CD14-positive monocyte (primary cell): Measurements from ENCODE around the gene SYT2. TPM values are rescaled to one million over a fixed set of nuclear protein-coding genes. Genes with fewer than 3 reads are reported as not detected.

Experiments used
- DNase-seq, 3 donors: peaks; one replicate each; pipeline ENCODE4 v3.0.0-alpha.2; 2011 to 2022
- H2AFZ ChIP-seq: 2 replicates; pipeline ENCODE4 v1.6.0; 2012; ENCODE audit warnings: mild to moderate bottlenecking, low read depth, low read length, inconsistent platforms; ENCODE audit not compliant: insufficient read depth, poor library complexity, severe bottlenecking
- H3K27ac ChIP-seq, 2 donors: 1 replicate in 1 of 2; 2 replicates in 1 of 2; pipeline ENCODE4 v1.5.1; 2012 to 2013; ENCODE audit warnings: low read length in 2 of 2, control low read depth in 1 of 2, inconsistent platforms in 1 of 2, low read depth in 1 of 2, mild to moderate bottlenecking in 1 of 2
- H3K27me3 ChIP-seq, 2 donors: one replicate each; pipeline versions ENCODE4 v1.6.0 to v1.6.1; 2011 to 2013; ENCODE audit warnings: low read length in 2 of 2; ENCODE audit not compliant: control insufficient read depth in 2 of 2, insufficient read depth in 2 of 2
- H3K36me3 ChIP-seq, 2 donors: replicated peaks in 1 of 2; 1 replicate in 1 of 2; 2 replicates in 1 of 2; pipeline versions ENCODE4 v1.5.1 to v1.6.1; 2012 to 2013; ENCODE audit warnings: low read length in 2 of 2, control low read depth in 1 of 2, inconsistent platforms in 1 of 2, mild to moderate bottlenecking in 1 of 2; ENCODE audit not compliant: insufficient read depth in 2 of 2, control insufficient read depth in 1 of 2
- H3K4me1 ChIP-seq, 2 donors: 1 replicate in 1 of 2; 2 replicates in 1 of 2; pipeline versions ENCODE4 v1.5.1 to v1.6.1; 2012 to 2013; ENCODE audit warnings: low read length in 2 of 2, control low read depth in 1 of 2, inconsistent platforms in 1 of 2, mild to moderate bottlenecking in 1 of 2, moderate library complexity in 1 of 2; ENCODE audit not compliant: insufficient read depth in 2 of 2, control insufficient read depth in 1 of 2
- H3K4me2 ChIP-seq: replicated peaks from 2 replicates; pipeline ENCODE3; 2012; ENCODE audit warnings: low read length, moderate library complexity, mild to moderate bottlenecking; ENCODE audit not compliant: poor library complexity, severe bottlenecking; ENCODE audit errors: extremely low read depth
- H3K4me3 ChIP-seq, 3 experiments: fragments of 200-600 bp in 1 of 3; sonication (generic) in 1 of 3; replicated peaks in 1 of 3; 1 replicate in 2 of 3; 2 replicates in 1 of 3; pipeline ENCODE4 v1.5.1; 2011 to 2013; ENCODE audit warnings: low read length in 3 of 3, mild to moderate bottlenecking in 3 of 3, control low read depth in 2 of 3, low read depth in 2 of 3, inconsistent platforms in 1 of 3, moderate library complexity in 1 of 3
- H3K79me2 ChIP-seq: 2 replicates; pipeline ENCODE4 v1.6.0; 2012; ENCODE audit warnings: mild to moderate bottlenecking, control low read depth, inconsistent platforms, low read length, moderate library complexity; ENCODE audit not compliant: insufficient read depth
- H3K9ac ChIP-seq: 2 replicates; pipeline ENCODE4 v1.6.0; 2017; ENCODE audit warnings: low read length, mild to moderate bottlenecking; ENCODE audit not compliant: insufficient read depth, poor library complexity, severe bottlenecking
- H3K9me3 ChIP-seq, 2 donors: replicated peaks in 1 of 2; 1 replicate in 1 of 2; 2 replicates in 1 of 2; pipeline versions ENCODE4 v1.5.1 to v1.6.1; 2012 to 2013; ENCODE audit warnings: low read length in 2 of 2, control low read depth in 1 of 2; ENCODE audit not compliant: control insufficient read depth in 1 of 2, insufficient read depth in 1 of 2
- H4K20me1 ChIP-seq: 2 replicates; pipeline ENCODE4 v1.6.0; 2012; ENCODE audit warnings: mild to moderate bottlenecking, low read length, control low read depth, moderate library complexity; ENCODE audit not compliant: insufficient read depth
- H3K27ac Mint-ChIP-seq, 7 donors: one replicate each; pipeline ENCODE4 v1.8.0; 2020; ENCODE audit warnings: mild to moderate bottlenecking in 7 of 7, mixed read lengths in 7 of 7, moderate library complexity in 6 of 7, inconsistent platforms in 2 of 7
- H3K27me3 Mint-ChIP-seq, 3 donors: one replicate each; pipeline ENCODE4 v1.8.0; 2021 to 2022; ENCODE audit warnings: low read depth in 3 of 3, mild to moderate bottlenecking in 3 of 3, mixed read lengths in 3 of 3, moderate library complexity in 3 of 3, inconsistent platforms in 1 of 3
- H3K36me3 Mint-ChIP-seq, 2 donors: one replicate each; pipeline ENCODE4 v1.8.0; 2020; ENCODE audit warnings: mixed read lengths in 2 of 2, inconsistent platforms in 1 of 2, mild to moderate bottlenecking in 1 of 2
- H3K4me1 Mint-ChIP-seq: one replicate; pipeline ENCODE4 v1.8.0; 2020; ENCODE audit warnings: mild to moderate bottlenecking, mixed read lengths
- H3K4me3 Mint-ChIP-seq, 2 donors: one replicate each; pipeline ENCODE4 v1.8.0; 2020; ENCODE audit warnings: mild to moderate bottlenecking in 2 of 2, mixed read lengths in 2 of 2, moderate library complexity in 1 of 2
- H3K9me3 Mint-ChIP-seq, 7 donors: one replicate each; pipeline ENCODE4 v1.8.0; 2020 to 2022; ENCODE audit warnings: mixed read lengths in 7 of 7, mild to moderate bottlenecking in 6 of 7, moderate library complexity in 6 of 7, inconsistent platforms in 2 of 7
- CTCF ChIP-seq: fragments of 200-600 bp; IDR thresholded peaks from one replicate; pipeline ENCODE4 v1.8.0; 2022; ENCODE audit warnings: antibody characterized with exemption, mild to moderate bottlenecking
- WGBS: methylation state at CpG from one replicate; pipeline ENCODE4 v1.1.5; 2013; ENCODE audit warnings: missing lambda C conversion rate; ENCODE audit not compliant: insufficient coverage; 5-methylcytosine and 5-hydroxymethylcytosine counted together
- intact Hi-C, 2 donors: fragments of 100-400 bp; cut with micrococcal nuclease; formaldehyde crosslinking; loops; one replicate each; pipeline versions ENCODE4 v1.15.0 to v1.15.1; 2023
- polyA plus RNA-seq, 3 donors: library from polyadenylated mRNA; depleted of rRNA in 1 of 3; unstranded in 2 of 3; stranded (reverse) in 1 of 3; fragments of 300-500 nt in 2 of 3; fragments of >200 nt in 1 of 3; fragmentation: Illumina TruSeq in 2 of 3; gene quantifications; 1 replicate in 2 of 3; 2 replicates in 1 of 3; pipeline ENCODE4 v1.2.3, GENCODE V29; 2012 to 2021

SYT2 gene
- polyA plus RNA-seq, 3 donors: not detected

DNA sequence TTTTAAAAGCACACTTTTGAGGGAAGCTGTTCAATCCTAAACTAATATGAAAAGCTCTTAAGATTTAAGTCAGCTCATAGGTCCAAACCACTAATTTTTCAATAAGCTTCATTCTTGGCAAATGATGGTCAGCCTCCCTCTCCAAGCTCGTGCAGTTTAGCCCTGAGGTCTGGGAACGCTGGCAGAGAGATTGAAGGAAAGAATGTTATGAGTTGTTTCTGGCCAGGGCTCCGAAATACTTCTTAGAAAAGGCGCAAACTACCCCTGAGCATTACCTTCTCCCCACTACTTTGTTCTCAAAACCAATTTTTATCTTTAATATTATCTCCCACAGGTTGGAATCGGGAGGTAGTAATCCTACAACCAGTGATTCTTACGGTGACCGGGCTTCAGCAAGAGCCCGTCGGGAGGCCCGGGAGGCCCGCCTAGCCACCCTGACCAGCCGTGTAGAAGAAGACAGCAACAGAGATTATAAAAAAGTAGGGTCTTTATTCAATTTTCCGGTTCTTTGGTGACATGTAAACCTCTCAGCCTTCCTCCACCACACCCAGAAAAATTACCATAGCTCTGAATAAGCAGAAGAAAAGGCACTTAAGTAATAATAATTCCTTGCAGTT, 147.7 kb downstream of the SYT2 start:
- no peak for DNase-seq
- Mint-ChIP-seq H3K4me3 (no peak overlapping the region), H3K27me3 (peaks cover 3 to 8% (median 7%) of the 10 kb centered on the region in 3 donors), H3K9me3 (no peaks in the 10 kb centered on the region), H3K36me3 (peaks cover 55 to 56% of the 10 kb centered on the region in 2 donors), H3K27ac (no peak overlapping the region), H3K4me1 (peaks cover 6% of the 10 kb centered on the region)
- Histone ChIP-seq H3K4me1 (no peaks in the 10 kb centered on the region), H3K79me2 (no peaks in the 10 kb centered on the region), H3K9me3 (no peaks in the 10 kb centered on the region), H2AFZ (no peak overlapping the region), H3K27me3 (no peaks in the 10 kb centered on the region), H3K27ac (no peak overlapping the region), H3K36me3 (peaks cover 7 to 57% of the 10 kb centered on the region in 2 donors), H4K20me1 (no peaks in the 10 kb centered on the region), H3K4me3 (no peak overlapping the region), H3K4me2 (no peak overlapping the region), H3K9ac (no peak overlapping the region)
- intact Hi-C loops: loop anchor here in 1 of 2 donors (10.0 kb wide), 1 partner anchor 48 kb away; no protein-coding TSS in a partner anchor
- TF ChIP-seq CTCF: no peak
- WGBS: no CpG with 5 or more reads among the region's 13 CpGs

DNA sequence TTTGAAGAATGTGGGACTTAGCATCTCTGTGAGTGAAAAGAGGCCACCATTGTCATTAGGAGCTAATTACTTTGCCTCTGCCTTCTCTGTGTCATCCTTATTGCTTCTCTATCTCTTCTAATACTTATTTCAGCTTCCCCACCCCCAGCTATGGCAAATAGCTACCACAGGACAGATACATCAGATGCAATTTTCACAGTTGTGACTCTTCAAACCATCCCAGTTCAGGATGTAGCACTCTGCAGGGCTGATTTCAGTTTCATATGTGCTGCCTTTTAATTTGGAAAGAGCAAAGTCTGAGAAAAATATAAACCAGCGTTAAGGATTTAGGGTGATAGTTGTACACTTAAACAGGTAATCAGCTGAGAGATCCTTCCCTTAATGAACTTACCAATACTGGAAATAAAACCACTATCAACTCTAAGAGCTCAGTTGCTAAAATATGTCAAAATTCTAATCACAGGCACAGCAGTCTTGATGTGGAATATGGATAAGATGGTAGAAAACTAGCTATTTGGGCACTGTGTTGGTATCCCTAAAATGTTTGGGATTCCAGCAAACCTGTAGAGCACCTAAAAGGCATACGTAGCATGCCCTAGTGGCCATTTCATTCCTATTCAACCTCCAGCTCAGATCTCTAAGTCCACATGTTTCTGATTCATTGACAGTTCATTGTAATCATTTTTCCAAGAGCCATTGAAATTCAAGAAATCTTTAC, 148.4 kb downstream of the SYT2 start:
- no peaks in the 10 kb centered on the region for H3K27me3 ChIP-seq
- H3K9ac ChIP-seq: no peak overlapping the region
- no peak for DNase-seq
- no peak for TF ChIP-seq CTCF
- intact Hi-C loops: loop anchor here in 1 of 2 donors (10.0 kb wide), 1 partner anchor 47 kb away; no protein-coding TSS in a partner anchor
- peaks cover 3 to 5% (median 4%) of the 10 kb centered on the region in 3 donors for H3K27me3 Mint-ChIP-seq
- no peak overlapping the region for H3K4me3 ChIP-seq
- H4K20me1 ChIP-seq: no peaks in the 10 kb centered on the region
- no peak overlapping the region for H3K4me2 ChIP-seq
- no peak overlapping the region for H3K27ac Mint-ChIP-seq
- no peak overlapping the region for H3K4me3 Mint-ChIP-seq
- no peaks in the 10 kb centered on the region for H3K79me2 ChIP-seq
- H3K36me3 ChIP-seq: peaks cover 7 to 50% of the 10 kb centered on the region in 2 donors
- peaks cover 51 to 53% of the 10 kb centered on the region in 2 donors for H3K36me3 Mint-ChIP-seq
- peaks cover 6% of the 10 kb centered on the region for H3K4me1 Mint-ChIP-seq
- 100% methylated on average over 1 of the region's 2 CpGs for WGBS
- no peak overlapping the region for H3K27ac ChIP-seq
- no peaks in the 10 kb centered on the region for H3K4me1 ChIP-seq
- H2AFZ ChIP-seq: no peak overlapping the region
- no peaks in the 10 kb centered on the region for H3K9me3 ChIP-seq
- no peaks in the 10 kb centered on the region for H3K9me3 Mint-ChIP-seq
